Karpas-422 (cell line): Measurements from ENCODE around the gene RAD51B. TPM values are rescaled to one million over a fixed set of nuclear protein-coding genes. Genes with fewer than 3 reads are reported as not detected.

Source experiments
- DNase-seq: peaks from one replicate; pipeline ENCODE4 v3.0.0-alpha.2; 2015
- H2AFZ ChIP-seq: fragments of 200-600 bp; sonication (generic); 2 replicates; pipeline ENCODE4 v1.6.1; 2014; ENCODE audit warnings: antibody characterized with exemption, low read length, mixed read lengths
- H3K27ac ChIP-seq: fragments of 200-600 bp; sonication (generic); 2 replicates; pipeline ENCODE4 v1.5.1; 2014; ENCODE audit warnings: mild to moderate bottlenecking, low read length, moderate library complexity
- H3K27me3 ChIP-seq: fragments of 200-600 bp; sonication (generic); 2 replicates; pipeline ENCODE4 v1.6.1; 2014; ENCODE audit warnings: low read length, mixed read lengths
- H3K36me3 ChIP-seq: fragments of 200-600 bp; sonication (generic); 2 replicates; pipeline ENCODE4 v1.6.1; 2014; ENCODE audit warnings: low read length, mixed read lengths; ENCODE audit not compliant: insufficient read depth
- H3K4me1 ChIP-seq: fragments of 200-600 bp; sonication (generic); 2 replicates; pipeline ENCODE4 v1.6.1; 2014; ENCODE audit warnings: mild to moderate bottlenecking, low read length, mixed read lengths
- H3K4me2 ChIP-seq: fragments of 200-600 bp; sonication (generic); 2 replicates; pipeline ENCODE4 v1.6.1; 2014; ENCODE audit warnings: low read length, low read depth, mild to moderate bottlenecking; ENCODE audit not compliant: poor library complexity, severe bottlenecking
- H3K4me3 ChIP-seq: fragments of 200-600 bp; sonication (generic); 2 replicates; pipeline ENCODE4 v1.5.1; 2014; ENCODE audit warnings: mild to moderate bottlenecking, antibody characterized with exemption, low read length, mixed read lengths
- H3K79me2 ChIP-seq: fragments of 200-600 bp; sonication (generic); 2 replicates; pipeline ENCODE4 v1.6.1; 2014; ENCODE audit warnings: mild to moderate bottlenecking, low read length, mixed read lengths
- H3K9ac ChIP-seq: fragments of 200-600 bp; sonication (generic); 2 replicates; pipeline ENCODE4 v1.6.0; 2014; ENCODE audit warnings: low read length
- H3K9me2 ChIP-seq: fragments of 200-600 bp; sonication (generic), shearing (Covaris generic); replicated peaks from 2 replicates; pipeline ENCODE4 v1.6.0; 2014; ENCODE audit warnings: mild to moderate bottlenecking, low read length, moderate library complexity; ENCODE audit not compliant: insufficient read depth
- H3K9me3 ChIP-seq: fragments of 300-700, 200-600 bp; sonication (generic); 2 replicates; pipeline ENCODE4 v1.6.1; 2014; ENCODE audit warnings: low read length, mixed read lengths
- H4K20me1 ChIP-seq: fragments of 200-600 bp; sonication (generic); 2 replicates; pipeline ENCODE4 v1.6.1; 2014; ENCODE audit warnings: mild to moderate bottlenecking, antibody characterized with exemption, low read length, low read depth; ENCODE audit not compliant: insufficient read depth
- total RNA-seq: library from RNA; depleted of rRNA; stranded (reverse); fragments of >200 nt; shearing (Covaris generic); gene quantifications from 2 replicates; pipeline ENCODE4 v1.2.3, GENCODE V29; 2014; ENCODE audit warnings: low replicate concordance

RAD51B gene
- total RNA-seq, 1 experiment from 2014 or later: 107 TPM

DNA sequence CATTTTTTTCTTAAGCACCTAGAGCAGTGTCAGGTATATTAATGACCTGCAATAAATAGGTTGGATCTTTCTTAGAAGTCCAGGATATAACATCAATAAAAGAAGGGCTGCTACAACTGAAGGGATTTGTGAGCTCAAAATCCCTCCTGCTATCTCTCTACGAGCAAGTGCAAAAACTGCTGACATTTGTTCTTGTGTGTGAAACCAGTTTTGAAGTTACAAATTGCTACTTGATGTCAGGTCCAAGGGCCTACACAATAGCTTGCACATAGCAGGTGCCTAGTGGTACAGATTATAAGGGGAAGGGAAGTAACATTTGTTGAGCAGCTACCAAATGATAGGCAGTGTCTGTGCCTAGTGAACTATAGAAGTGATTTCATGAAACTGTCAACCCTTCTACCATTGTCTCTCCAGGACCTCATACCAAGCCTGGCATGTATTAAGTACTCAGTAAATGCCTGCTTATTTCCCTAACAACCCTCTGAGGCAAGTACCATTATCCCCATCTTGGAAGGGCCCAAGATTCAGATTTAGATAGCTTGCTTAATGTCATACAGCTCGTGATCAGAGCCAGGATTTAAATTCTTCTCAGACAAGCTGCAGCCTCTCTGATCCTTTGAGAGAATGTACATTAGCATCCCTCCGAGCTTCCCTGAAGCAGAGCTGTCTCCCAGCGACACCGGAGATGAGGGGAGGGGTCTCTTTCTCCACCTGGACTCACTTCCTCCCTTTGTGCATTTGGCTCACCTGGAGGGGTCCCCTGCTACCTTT, 673.0 kb downstream of the RAD51B start:
- Histone ChIP-seq H3K27ac (no peak overlapping the region), H3K4me2 (no peak overlapping the region), H3K9ac (no peak overlapping the region), H3K9me2 (no peaks in the 10 kb centered on the region), H3K27me3 (no peaks in the 10 kb centered on the region; the same call in 1 of the 2 replicates), H3K9me3 (no peaks in the 10 kb centered on the region), H2AFZ (no peak overlapping the region), H3K79me2 (no peaks in the 10 kb centered on the region), H3K4me3 (no peak overlapping the region), H3K4me1 (peaks cover 8% of the 10 kb centered on the region), H4K20me1 (peaks cover 15% of the 10 kb centered on the region; the same call in 1 of the 2 replicates), H3K36me3 (no peaks in the 10 kb centered on the region)
- DNase-seq: no peak

- H3K4me2 ChIP-seq: no peak overlapping the region
- no peaks in the 10 kb centered on the region for H3K9me2 ChIP-seq
- no peaks in the 10 kb centered on the region for H3K79me2 ChIP-seq
- H4K20me1 ChIP-seq: peaks cover 15% of the 10 kb centered on the region; the same call in 1 of the 2 replicates
- no peaks in the 10 kb centered on the region for H3K36me3 ChIP-seq
- H2AFZ ChIP-seq: no peak overlapping the region
- H3K4me1 ChIP-seq: peaks cover 8% of the 10 kb centered on the region
- DNase-seq: no peak
- no peaks in the 10 kb centered on the region; the same call in 1 of the 2 replicates for H3K27me3 ChIP-seq
- no peaks in the 10 kb centered on the region for H3K9me3 ChIP-seq
- no peak overlapping the region for H3K9ac ChIP-seq
- no peak overlapping the region for H3K4me3 ChIP-seq
- H3K27ac ChIP-seq: no peak overlapping the region
Observed at GRCh38 chr14:68493152-68493911, 673.8 kb downstream of the RAD51B start.

DNA sequence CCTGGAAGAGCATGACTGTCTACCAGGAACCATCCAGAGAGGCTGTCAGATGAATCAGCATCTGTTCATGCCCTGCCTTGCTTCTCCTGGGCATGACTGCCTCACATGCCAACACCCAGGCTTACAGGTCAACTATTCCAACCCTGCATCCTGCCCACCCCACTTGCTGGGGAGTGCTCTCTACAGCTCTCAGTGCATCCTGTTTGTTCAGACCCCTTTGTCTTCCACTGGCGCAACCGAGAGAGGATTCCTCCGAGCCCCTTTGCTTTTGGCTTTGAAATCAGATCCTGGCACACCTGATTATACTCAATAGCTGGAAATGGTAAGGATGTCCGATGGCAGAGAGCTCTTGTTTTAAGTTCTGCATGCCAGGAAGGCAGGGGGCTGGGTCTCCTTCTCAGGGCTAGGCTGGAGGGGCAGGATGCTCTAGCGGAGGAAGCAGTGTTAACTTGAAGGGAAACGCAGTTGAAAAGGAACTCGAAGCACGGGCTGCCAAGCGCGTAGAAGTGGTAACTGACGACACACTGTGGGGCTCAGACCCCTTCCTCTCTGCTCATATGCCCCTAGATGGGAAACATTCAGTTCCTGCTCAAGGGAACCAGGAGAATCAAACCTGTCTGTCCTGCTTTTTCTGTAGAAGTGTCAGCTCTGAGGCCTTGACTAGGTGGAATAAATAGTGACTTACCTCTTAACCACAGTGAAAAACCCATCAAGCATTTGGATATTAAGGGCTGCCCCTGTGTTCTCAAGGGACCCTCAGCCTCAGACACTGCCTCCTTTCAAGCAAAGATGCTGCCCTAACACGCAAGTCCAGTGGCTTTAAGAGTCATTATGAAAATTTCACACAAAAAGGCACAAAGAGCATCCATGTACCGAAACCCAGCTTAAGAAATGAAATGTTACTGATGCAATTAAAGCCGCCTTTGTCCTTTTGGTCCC, 675.8 kb downstream of the RAD51B start:
- Histone ChIP-seq H3K9me3 (no peaks in the 10 kb centered on the region), H2AFZ (no peak overlapping the region), H3K79me2 (no peaks in the 10 kb centered on the region), H3K9ac (no peak overlapping the region), H3K9me2 (no peaks in the 10 kb centered on the region), H3K4me3 (no peak overlapping the region), H3K36me3 (no peaks in the 10 kb centered on the region), H4K20me1 (peaks cover 15% of the 10 kb centered on the region; the same call in 1 of the 2 replicates), H3K4me2 (no peak overlapping the region), H3K27ac (no peak overlapping the region), H3K27me3 (no peaks in the 10 kb centered on the region; the same call in 1 of the 2 replicates), H3K4me1 (peaks cover 8% of the 10 kb centered on the region)
- DNase-seq: peak; percentile 45

GRCh38 chr14:68497011-68497410, 677.4 kb downstream of the RAD51B start:
- no peaks in the 10 kb centered on the region for H3K79me2 ChIP-seq
- no peaks in the 10 kb centered on the region for H3K9me3 ChIP-seq
- H3K27ac ChIP-seq: no peak overlapping the region

GRCh38 chr14:68499451-68499850, 679.9 kb downstream of the RAD51B start:
- Histone ChIP-seq H3K4me1 (peaks cover 8% of the 10 kb centered on the region), H4K20me1 (peaks cover 9% of the 10 kb centered on the region; the same call in 1 of the 2 replicates), H3K4me2 (no peak overlapping the region), H2AFZ (no peak overlapping the region), H3K27ac (no peak overlapping the region), H3K9ac (no peak overlapping the region), H3K36me3 (no peaks in the 10 kb centered on the region), H3K9me2 (no peaks in the 10 kb centered on the region), H3K27me3 (no peaks in the 10 kb centered on the region; the same call in 1 of the 2 replicates), H3K9me3 (no peaks in the 10 kb centered on the region), H3K4me3 (no peak overlapping the region), H3K79me2 (no peaks in the 10 kb centered on the region)
- DNase-seq: no peak

More at GRCh38 chr14:68497011-68497410, 677.4 kb downstream of the RAD51B start:
- Histone ChIP-seq H3K36me3 (no peaks in the 10 kb centered on the region), H3K4me1 (peaks cover 8% of the 10 kb centered on the region), H4K20me1 (peaks cover 15% of the 10 kb centered on the region; the same call in 1 of the 2 replicates), H3K4me3 (no peak overlapping the region), H3K4me2 (no peak overlapping the region), H3K9me2 (no peaks in the 10 kb centered on the region), H3K9ac (no peak overlapping the region), H2AFZ (no peak overlapping the region), H3K27me3 (no peaks in the 10 kb centered on the region; the same call in 1 of the 2 replicates)
- DNase-seq: no peak

DNA sequence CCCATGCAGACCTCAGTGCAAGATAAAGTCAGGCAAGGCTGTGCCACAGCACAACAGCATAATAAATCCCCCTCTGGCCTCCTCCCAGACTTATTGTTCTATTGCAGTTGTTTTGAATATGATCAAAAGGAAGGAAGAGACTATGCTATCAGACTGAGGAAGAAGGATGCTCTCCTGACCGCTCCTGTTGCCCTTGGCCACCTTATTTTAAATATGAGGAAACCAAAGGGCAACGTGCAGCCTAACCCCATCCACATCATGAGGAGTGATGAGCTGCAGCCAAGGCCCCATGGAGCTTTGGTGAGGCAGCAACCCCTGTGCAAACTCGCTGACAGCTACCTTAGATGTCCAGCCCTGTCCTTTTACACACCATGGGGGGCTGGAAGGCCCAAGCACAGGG, 681.6 kb downstream of the RAD51B start:
- Histone ChIP-seq H3K4me1 (peaks cover 6% of the 10 kb centered on the region), H3K9me2 (no peaks in the 10 kb centered on the region), H3K36me3 (no peaks in the 10 kb centered on the region), H3K9me3 (no peaks in the 10 kb centered on the region), H3K4me3 (no peak overlapping the region), H3K4me2 (no peak overlapping the region), H2AFZ (no peak overlapping the region), H3K27ac (no peak overlapping the region), H3K27me3 (no peaks in the 10 kb centered on the region; the same call in 1 of the 2 replicates), H4K20me1 (peaks cover 7% of the 10 kb centered on the region), H3K79me2 (no peaks in the 10 kb centered on the region), H3K9ac (no peak overlapping the region)
- no peak for DNase-seq

DNA sequence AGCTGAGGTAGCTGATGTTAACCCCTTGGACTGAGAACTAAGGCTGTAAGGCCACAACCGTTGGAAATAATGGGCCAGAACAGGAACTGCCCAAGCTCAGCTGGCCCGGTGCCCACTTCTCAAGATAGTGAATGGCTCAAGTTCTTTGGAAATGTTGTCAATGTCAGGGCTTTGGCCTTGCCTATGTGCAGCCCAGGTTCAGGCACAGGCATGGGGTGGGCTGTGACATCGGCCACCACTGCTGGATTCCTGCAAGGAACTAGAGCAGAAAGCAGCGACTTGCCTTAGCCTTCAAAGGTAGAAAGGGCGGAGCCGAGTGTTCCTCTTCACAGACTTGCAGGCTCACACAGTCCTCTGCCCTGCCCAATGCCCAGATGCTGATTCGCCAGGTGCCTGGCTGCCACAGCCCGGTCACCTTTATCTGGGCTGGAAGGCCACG, 682.1 kb downstream of the RAD51B start:
- Histone ChIP-seq H3K27ac (no peak overlapping the region), H3K9me3 (no peaks in the 10 kb centered on the region), H4K20me1 (peaks cover 12% of the 10 kb centered on the region), H3K4me2 (no peak overlapping the region), H3K79me2 (no peaks in the 10 kb centered on the region), H3K9ac (no peak overlapping the region), H2AFZ (no peak overlapping the region), H3K4me1 (peaks cover 6% of the 10 kb centered on the region), H3K36me3 (no peaks in the 10 kb centered on the region), H3K4me3 (no peak overlapping the region), H3K9me2 (no peaks in the 10 kb centered on the region), H3K27me3 (no peaks in the 10 kb centered on the region; the same call in 1 of the 2 replicates)
- no peak for DNase-seq
